Measurements from ENCODE around the gene CD99L2. TPM values are rescaled to one million over a fixed set of nuclear protein-coding genes. Genes with fewer than 3 reads are reported as not detected.

The CD99L2 gene
- total RNA-seq, 2 experiments from 2014 or later = 5.9 to 12.3 TPM

GRCh38 chrX:150874448-150874847 lies 24.0 kb downstream of the CD99L2 start:
- DNase-seq (ENCODE audit: low spot score) = no peak
- no peaks in the 10 kb centered on the region for H3K9me3 ChIP-seq (ENCODE audit: low read length)
- no peaks in the 10 kb centered on the region for H3K36me3 ChIP-seq (ENCODE audit: insufficient read depth, low read length)
- TF ChIP-seq EZH2phosphoT487 (IDR thresholded peaks at IDR 0.05; ENCODE audit: borderline replicate concordance, low read depth, low read length) = no peak
- H4K20me1 ChIP-seq (ENCODE audit: insufficient read depth, low read length) = no peaks in the 10 kb centered on the region
- no peaks in the 10 kb centered on the region for H3K9me2 ChIP-seq (ENCODE audit: insufficient read depth, low read length)
- CTCF ChIA-PET (ENCODE audit: unreplicated experiment) = no interaction called here
- BruUV-seq (replicated peaks) = no TSS peak
- H3K27ac ChIP-seq (ENCODE audit: low read depth, low read length, poor library complexity, severe bottlenecking) = no peak overlapping the region
- H3K4me3 ChIP-seq (ENCODE audit: low read depth, low read length, poor library complexity, severe bottlenecking) = no peak overlapping the region
- peaks cover 5% of the 10 kb centered on the region for H3K4me1 ChIP-seq (ENCODE audit: insufficient read depth, low read length, poor library complexity, severe bottlenecking)
- H3K79me2 ChIP-seq (ENCODE audit: insufficient read depth, low read depth, low read length) = no peaks in the 10 kb centered on the region
- POLR2A ChIA-PET = no interaction called here
- H2AFZ ChIP-seq (ENCODE audit: low read length) = no peak overlapping the region
- no peak overlapping the region for H3K4me2 ChIP-seq (ENCODE audit: low read length)
- intact Hi-C loops (cut with micrococcal nuclease; ENCODE audit: unreplicated experiment) = no loop called here

- peaks cover 5% of the 10 kb centered on the region for H3K4me1 ChIP-seq (ENCODE audit: insufficient read depth, low read length, poor library complexity, severe bottlenecking)
- no peak for TF ChIP-seq EZH2phosphoT487 (IDR thresholded peaks at IDR 0.05; ENCODE audit: borderline replicate concordance, low read depth, low read length)
- no peak overlapping the region for H3K4me2 ChIP-seq (ENCODE audit: low read length)
- no peak for DNase-seq (ENCODE audit: low spot score)
- no TSS peak for BruUV-seq (replicated peaks)
- H3K79me2 ChIP-seq (ENCODE audit: insufficient read depth, low read depth, low read length) = no peaks in the 10 kb centered on the region
- no peaks in the 10 kb centered on the region for H4K20me1 ChIP-seq (ENCODE audit: insufficient read depth, low read length)
- H3K9me2 ChIP-seq (ENCODE audit: insufficient read depth, low read length) = no peaks in the 10 kb centered on the region
- no peaks in the 10 kb centered on the region for H3K36me3 ChIP-seq (ENCODE audit: insufficient read depth, low read length)
- intact Hi-C loops (cut with micrococcal nuclease; ENCODE audit: unreplicated experiment) = no loop called here
- H3K9me3 ChIP-seq (ENCODE audit: low read length) = no peaks in the 10 kb centered on the region
- no peak overlapping the region for H3K27ac ChIP-seq (ENCODE audit: low read depth, low read length, poor library complexity, severe bottlenecking)
- CTCF ChIA-PET (ENCODE audit: unreplicated experiment) = no interaction called here
- no peak overlapping the region for H3K4me3 ChIP-seq (ENCODE audit: low read depth, low read length, poor library complexity, severe bottlenecking)
- POLR2A ChIA-PET = no interaction called here
- H2AFZ ChIP-seq (ENCODE audit: low read length) = no peak overlapping the region
Measured at GRCh38 chrX:150873616-150874015, 24.9 kb downstream of the CD99L2 start.

GRCh38 chrX:150872773-150873336 lies 25.6 kb downstream of the CD99L2 start:
- intact Hi-C loops (cut with micrococcal nuclease; ENCODE audit: unreplicated experiment) = no loop called here
- Histone ChIP-seq H3K9me3 (ENCODE audit: low read length) (no peaks in the 10 kb centered on the region), H3K4me2 (ENCODE audit: low read length) (no peak overlapping the region)

More at GRCh38 chrX:150872773-150873336, 25.6 kb downstream of the CD99L2 start:
- TF ChIP-seq CTCF (conservative IDR thresholded peaks at IDR 0.05; ENCODE audit: low read length) = no peak
- POLR2A ChIA-PET = interaction anchor here (0.7 kb wide), 1 partner anchor 32 kb away, joined by 6 read pairs; no protein-coding TSS in a partner anchor
- Histone ChIP-seq H4K20me1 (ENCODE audit: insufficient read depth, low read length) (no peaks in the 10 kb centered on the region), H3K9me2 (ENCODE audit: insufficient read depth, low read length) (no peaks in the 10 kb centered on the region), H3K4me1 (ENCODE audit: insufficient read depth, low read length, poor library complexity, severe bottlenecking) (peaks cover 5% of the 10 kb centered on the region), H3K79me2 (ENCODE audit: insufficient read depth, low read depth, low read length) (no peaks in the 10 kb centered on the region), H3K36me3 (ENCODE audit: insufficient read depth, low read length) (no peaks in the 10 kb centered on the region), H3K27ac (ENCODE audit: low read depth, low read length, poor library complexity, severe bottlenecking) (no peak overlapping the region), H2AFZ (ENCODE audit: low read length) (no peak overlapping the region), H3K4me3 (ENCODE audit: low read depth, low read length, poor library complexity, severe bottlenecking) (no peak overlapping the region)
- BruUV-seq (replicated peaks) = no TSS peak
- CTCF ChIA-PET (ENCODE audit: unreplicated experiment) = no interaction called here
- no peak for DNase-seq (ENCODE audit: low spot score)

Data from OCI-LY7 (cell line).